NB4 (cell line): ENCODE measurements around the gene ZCCHC14.

Source experiments
- CTCF ChIP-seq: IDR thresholded peaks from one replicate; pipeline ENCODE4 v1.5.1; 2012; ENCODE audit warnings: low read depth, low read length
- MAX ChIP-seq: IDR thresholded peaks from 2 replicates; pipeline ENCODE4 v1.6.1; 2011; ENCODE audit warnings: low read depth, low read length

DNA sequence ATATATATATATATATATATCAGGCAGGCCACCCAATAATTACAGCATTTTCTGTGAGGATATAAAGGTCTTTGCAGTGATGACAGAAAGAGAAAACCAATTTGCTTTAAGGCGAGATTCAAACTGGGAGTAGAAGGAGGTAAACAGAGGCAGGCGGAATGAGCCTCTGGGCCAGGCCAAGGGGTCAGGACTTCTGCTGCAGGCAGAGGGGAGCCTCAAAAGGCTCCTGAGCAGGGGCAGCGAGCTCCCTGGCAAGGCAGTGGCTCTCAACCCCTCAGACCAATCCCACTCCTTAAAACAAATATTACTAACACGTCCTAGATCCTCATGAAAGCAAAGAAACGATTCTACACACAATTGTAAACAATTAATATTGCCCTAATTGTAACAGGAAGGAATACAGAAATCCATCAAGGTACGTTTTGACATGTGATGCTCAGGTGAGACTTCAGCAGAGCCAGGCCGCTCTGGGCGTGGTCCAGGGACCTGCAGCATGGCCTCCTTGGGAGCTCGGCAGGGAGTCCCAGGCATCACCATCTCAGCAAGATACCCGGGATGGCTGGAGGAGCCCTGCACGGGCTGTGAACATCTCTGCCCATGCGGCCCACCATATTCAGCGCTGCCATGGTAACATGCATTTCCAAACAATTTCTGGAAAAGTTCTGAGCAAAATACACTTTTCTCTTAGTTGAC is 127.7 kb downstream of the ZCCHC14 start:
- TF ChIP-seq CTCF: no peak
- TF ChIP-seq MAX: no peak
